ENCODE measurements around the gene SLC38A1. TPM values are rescaled to one million over a fixed set of nuclear protein-coding genes. Genes with fewer than 3 reads are reported as not detected.
A peak's percentile ranks its signal among the peaks of the same experiment; 100 is the strongest.

Gene SLC38A1
- total RNA-seq, 1 experiment from 2014 or later: 195 TPM

DNA sequence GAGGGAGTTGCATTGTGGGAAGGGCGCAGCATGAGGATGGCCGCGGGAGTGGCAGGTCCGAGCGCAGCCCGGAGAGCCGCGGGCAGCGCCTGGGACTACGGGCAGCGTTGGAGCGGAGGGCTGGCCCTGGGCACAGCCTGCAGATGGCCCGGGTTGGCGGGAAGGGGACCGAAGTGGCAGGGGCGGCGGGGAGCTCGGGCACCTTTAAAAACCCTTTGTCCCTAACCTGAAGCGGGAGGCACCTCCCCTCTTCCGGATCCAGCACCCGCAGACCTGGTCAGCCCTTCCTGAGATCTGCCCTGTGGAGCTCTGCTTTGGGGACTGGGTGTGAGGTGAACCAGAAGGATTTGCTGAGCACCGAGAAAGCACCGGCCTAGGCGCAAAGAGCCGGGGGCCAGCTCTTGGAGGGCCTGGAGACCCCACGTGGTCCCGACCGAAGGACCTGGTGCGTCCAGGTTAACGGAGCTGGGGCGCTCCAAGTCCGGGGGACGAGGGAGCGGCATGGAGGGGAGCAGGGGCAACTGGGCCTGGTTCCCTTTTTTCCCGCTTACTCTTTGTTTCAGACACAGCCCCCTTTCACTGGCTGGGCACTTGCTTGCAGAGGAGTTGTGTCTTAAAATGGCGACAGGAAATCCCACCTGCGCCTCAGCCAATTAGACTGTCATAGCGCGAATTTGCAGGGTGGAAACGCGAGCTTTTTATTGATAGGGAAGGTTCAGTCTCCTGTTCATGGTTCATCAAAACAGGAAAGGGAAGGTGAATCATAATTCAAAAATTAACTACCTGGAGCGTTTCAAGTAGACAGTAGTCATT is 792 bp upstream of the SLC38A1 start:
- DNase-seq: no peak
- H3K27ac ChIP-seq: no peak overlapping the region

DNA sequence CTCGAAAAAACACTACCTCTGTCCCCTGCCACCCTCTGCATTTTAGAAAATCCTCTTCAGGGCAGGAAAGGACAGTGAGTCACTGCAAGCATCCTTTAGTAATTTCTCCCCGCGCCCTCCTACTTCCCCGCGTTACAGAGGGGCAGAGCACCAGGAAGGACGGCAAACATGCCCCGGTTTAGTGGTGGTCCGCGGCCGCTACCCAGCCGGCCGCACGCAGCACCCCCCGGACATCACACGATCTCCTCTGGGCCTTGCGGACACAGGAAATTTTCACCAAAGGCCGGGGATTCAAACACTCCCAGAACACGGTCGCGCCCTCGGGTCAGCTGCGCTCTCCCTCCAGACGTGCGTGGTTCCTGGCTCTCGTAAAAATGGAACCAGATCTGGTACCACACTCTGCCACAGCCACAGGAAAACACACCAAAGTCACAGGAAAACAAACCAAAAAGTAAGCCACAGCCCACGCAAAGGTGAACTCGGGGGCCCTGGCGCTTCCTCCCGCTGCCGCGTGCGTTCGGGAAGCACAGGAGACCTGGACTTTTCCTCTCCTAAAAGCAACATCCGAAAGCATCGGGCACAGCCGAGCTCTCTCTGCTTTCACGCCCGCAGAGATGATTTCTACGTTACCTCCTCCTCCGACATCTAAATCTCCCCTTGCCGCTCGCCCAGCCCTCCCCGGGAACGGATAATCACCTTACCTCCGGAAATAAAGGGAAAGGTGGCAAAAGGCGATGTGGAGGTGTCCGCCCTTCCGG is 839 bp downstream of the SLC38A1 start:
- H3K4me1 ChIP-seq: peaks cover 49% of the 10 kb centered on the region
- peak; percentile 59 to 72 for DNase-seq
- peak overlapping the region; percentile 80 for H3K27ac ChIP-seq
- no peaks in the 10 kb centered on the region for H3K27me3 ChIP-seq
- peak overlapping the region; percentile 86 for H3K4me3 ChIP-seq
- H3K9me3 ChIP-seq (replicated peaks): no peaks in the 10 kb centered on the region
- peaks cover 5% of the 10 kb centered on the region; the same call in 1 of the 2 replicates for H3K36me3 ChIP-seq

More for the DNA sequence above, 792 bp upstream of the SLC38A1 start:
- Histone ChIP-seq H3K4me1 (peaks cover 36% of the 10 kb centered on the region), H3K36me3 (no peaks in the 10 kb centered on the region; the same call in 1 of the 2 replicates), H3K27me3 (no peaks in the 10 kb centered on the region), H3K9me3 (replicated peaks) (no peaks in the 10 kb centered on the region), H3K4me3 (peak overlapping the region; percentile 86)

DNA sequence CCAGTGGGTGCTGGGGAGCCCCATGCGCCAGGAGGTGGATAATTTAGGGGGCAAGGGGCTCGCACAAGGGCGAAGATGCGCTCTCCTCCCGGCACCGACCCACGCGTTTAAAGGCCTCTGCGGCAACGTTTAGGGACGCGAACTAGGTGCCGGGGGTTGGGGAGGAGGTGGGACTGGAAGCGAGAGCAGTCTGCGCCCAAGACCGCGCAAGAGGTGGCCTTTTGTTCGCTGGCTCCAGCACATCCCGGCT is 1.3 kb downstream of the SLC38A1 start:
- Histone ChIP-seq H3K4me1 (peaks cover 47% of the 10 kb centered on the region), H3K27ac (peak overlapping the region; percentile 80), H3K9me3 (replicated peaks) (no peaks in the 10 kb centered on the region), H3K4me3 (peak overlapping the region; percentile 86), H3K36me3 (peaks cover 6% of the 10 kb centered on the region; the same call in 1 of the 2 replicates), H3K27me3 (no peaks in the 10 kb centered on the region)
- DNase-seq: no peak

DNA sequence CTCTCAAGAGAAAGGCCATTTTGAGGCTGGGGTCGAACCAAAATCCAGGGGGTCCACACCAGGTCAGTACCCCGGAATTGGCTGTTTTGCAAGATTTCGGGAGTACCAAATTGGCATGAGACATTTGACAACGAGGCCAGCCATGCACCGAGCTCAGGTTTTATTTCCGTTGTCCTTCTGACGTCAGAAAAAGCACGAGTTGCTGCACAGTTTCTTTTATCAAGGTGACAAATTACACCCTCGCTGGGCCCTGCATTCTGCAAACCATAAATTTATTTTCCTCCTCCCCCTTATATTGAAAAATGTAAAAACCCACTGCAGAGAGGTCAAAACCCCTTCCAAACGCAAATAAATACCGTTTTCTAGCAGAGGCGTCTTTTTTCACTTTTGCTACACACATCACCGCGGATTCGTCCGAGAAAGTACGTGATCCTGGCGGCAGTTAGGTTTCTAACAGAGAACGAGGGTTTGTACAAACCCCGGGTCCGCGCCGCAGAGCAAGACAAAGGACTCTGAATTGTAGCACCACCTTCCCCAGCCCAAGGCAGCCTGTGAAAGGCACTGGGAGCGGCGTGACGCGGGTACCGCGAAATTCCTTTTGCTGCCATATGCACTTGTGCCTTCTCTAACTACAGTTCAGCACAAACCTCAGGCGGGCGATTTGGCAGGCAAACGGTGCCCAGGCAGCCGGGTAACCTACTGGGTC is 1.8 kb downstream of the SLC38A1 start:
- Histone ChIP-seq H3K27ac (peak overlapping the region; percentile 80), H3K4me3 (peak overlapping the region; percentile 86), H3K36me3 (peaks cover 8% of the 10 kb centered on the region; the same call in 1 of the 2 replicates), H3K9me3 (replicated peaks) (no peaks in the 10 kb centered on the region), H3K27me3 (no peaks in the 10 kb centered on the region), H3K4me1 (peaks cover 42% of the 10 kb centered on the region)
- peak; percentile 83 to 87 for DNase-seq

DNA sequence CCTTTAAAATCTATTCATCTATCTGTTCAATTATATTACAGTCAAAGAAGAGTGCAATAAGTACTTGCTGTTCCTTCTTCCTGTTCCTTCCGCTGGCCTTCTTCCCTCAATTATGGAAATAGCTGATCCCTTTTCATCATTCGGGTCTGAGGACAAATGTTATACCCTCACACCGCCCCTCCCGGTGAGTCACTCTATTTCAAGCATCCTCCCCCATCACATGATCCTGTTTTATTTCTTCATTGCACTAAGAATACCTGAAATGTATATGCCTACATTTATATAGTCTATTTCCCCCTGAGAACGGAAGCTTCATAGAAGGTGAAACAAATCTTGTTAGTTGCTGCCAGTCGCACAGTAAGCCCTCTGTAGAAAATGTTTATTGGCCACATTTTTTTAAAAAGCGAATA is 2.5 kb downstream of the SLC38A1 start:
- H3K4me1 ChIP-seq: peaks cover 41% of the 10 kb centered on the region
- peak overlapping the region; percentile 80 for H3K27ac ChIP-seq
- H3K36me3 ChIP-seq: peaks cover 8% of the 10 kb centered on the region; the same call in 1 of the 2 replicates
- H3K4me3 ChIP-seq: peak overlapping the region; percentile 86
- no peaks in the 10 kb centered on the region for H3K27me3 ChIP-seq
- DNase-seq: peak; percentile 66 to 75
- no peaks in the 10 kb centered on the region for H3K9me3 ChIP-seq (replicated peaks)

DNA sequence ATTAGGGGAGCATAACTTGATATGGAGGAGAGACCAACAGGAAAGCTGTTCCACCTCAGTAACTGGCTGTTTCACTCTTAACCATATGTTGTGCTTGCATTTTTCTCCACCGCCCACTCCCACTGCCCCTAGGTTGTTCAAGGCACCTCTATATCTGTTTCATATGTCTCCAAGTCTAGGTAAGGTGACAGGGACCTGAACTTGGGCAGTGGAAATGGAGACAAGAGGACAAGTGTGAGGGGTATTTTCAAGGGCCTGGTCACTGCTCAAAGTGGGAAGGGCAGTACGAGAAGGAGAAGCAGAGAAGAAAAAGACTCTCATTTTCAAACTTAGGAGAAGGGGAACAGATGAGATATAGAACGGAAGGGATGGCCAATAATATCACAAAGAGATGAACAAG is 3.1 kb downstream of the SLC38A1 start:
- H3K27ac ChIP-seq: no peak overlapping the region
- no peak for DNase-seq
- peaks cover 8% of the 10 kb centered on the region; the same call in 1 of the 2 replicates for H3K36me3 ChIP-seq
- no peaks in the 10 kb centered on the region for H3K9me3 ChIP-seq (replicated peaks)
- H3K4me3 ChIP-seq: peak overlapping the region; percentile 86
- peaks cover 41% of the 10 kb centered on the region for H3K4me1 ChIP-seq
- no peaks in the 10 kb centered on the region for H3K27me3 ChIP-seq

DNA sequence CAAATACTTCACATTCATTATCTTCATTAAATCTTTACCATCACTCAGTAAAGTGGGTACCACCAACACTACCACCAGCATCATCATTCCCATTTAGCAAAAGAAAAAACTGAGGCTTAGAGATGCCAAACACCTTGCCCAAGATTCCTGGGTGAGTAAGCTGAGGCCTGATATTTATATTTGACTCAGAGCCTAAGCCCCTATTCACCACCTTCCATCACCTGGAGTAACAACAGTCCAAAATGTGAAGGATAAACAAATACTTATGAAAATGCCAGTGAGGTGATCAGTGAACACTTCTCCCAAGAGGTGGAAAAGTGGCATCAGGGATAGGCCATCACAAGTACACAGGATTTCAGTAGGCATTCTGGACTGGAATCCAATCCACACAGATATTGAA is 3.7 kb downstream of the SLC38A1 start:
- no peaks in the 10 kb centered on the region for H3K9me3 ChIP-seq (replicated peaks)
- H3K27me3 ChIP-seq: no peaks in the 10 kb centered on the region
- no peak for DNase-seq
- peaks cover 8% of the 10 kb centered on the region; the same call in 1 of the 2 replicates for H3K36me3 ChIP-seq
- no peak overlapping the region for H3K4me3 ChIP-seq
- H3K4me1 ChIP-seq: peaks cover 48% of the 10 kb centered on the region
- no peak overlapping the region for H3K27ac ChIP-seq

DNA sequence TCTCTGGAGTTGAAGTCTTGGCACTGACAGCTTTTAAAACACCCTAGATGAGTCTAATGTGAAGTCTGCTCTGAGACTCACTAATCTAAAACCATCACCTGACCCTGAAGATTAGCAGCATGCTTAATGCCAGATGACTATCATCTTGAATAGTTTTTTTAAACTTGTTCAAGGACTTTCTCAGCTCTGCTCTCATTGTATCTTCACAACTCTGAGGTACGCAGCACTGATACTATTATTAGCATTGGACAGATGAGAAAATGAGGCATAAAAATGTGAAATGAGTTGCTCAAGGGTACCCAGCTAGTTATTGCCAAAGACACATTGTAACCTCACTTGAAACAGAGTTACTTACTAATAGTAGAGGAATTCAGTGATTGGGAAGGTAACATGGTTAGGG is 4.8 kb downstream of the SLC38A1 start:
- Histone ChIP-seq H3K27me3 (no peaks in the 10 kb centered on the region), H3K4me3 (no peak overlapping the region), H3K4me1 (peaks cover 53% of the 10 kb centered on the region), H3K36me3 (peaks cover 12% of the 10 kb centered on the region), H3K9me3 (replicated peaks) (no peaks in the 10 kb centered on the region), H3K27ac (no peak overlapping the region)
- no peak for DNase-seq

DNA sequence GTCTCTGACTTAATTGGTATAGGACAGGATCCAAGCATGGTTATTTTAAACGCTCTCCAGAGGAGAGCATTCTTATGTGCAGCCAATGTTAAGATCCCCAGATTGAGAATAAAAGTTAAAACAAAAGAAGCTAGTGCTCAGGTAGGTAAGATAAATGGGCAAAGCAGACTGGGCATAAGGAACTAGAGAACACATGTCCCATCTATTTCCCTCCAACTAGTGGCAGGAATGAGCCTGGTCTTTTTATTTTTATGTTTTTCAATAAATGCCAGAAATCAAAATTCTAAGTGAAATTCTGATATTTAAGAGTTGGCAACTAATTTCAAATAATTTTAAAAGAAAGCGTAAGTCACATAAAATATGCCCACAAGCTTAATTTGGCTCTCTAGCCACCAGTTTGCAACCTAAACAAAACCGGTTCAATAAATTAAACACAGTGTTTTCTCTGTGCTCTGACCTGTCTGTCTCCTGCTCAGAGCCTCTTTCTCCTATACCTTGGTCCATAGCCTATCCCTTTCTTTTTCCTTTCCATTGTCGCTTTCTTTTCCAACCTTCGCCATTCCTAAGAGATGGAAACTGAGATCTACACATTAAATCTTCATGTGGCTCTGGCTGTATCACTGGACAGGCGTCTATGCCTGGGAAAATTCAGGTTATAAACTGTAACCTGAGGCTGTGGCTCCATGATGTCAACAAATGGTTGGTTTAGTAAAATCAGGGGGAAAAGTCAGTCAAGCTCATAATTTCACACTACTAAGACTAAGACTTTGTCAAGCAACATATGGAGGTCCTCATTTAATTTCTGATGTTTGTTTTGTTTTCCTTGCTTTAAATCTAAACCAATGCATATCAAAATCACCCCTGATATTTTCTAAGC is 5.5 kb downstream of the SLC38A1 start:
- peak in 1 of 2 experiments; percentile 28 for DNase-seq
- H3K27ac ChIP-seq: no peak overlapping the region

DNA sequence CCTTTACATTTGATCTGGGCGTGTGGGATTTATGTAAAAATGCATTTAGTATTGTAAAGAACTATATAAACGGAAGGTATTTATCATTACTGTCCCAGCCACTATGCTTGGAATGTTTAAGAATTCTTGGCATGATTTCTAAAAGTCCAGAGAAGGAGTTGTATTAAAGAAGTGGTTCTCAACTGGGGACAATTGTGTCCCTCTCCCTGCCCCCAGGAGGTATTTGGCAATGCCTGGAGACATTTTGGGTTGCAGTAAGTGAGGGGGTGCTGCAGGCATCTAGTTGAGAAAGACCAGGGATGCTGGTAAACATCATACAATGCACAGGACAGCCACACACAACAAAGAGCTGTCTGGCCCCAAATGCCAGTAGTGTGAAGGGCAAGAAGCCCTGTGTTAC is 7.2 kb downstream of the SLC38A1 start:
- Histone ChIP-seq H3K9me3 (replicated peaks) (no peaks in the 10 kb centered on the region), H3K36me3 (peaks cover 24% of the 10 kb centered on the region), H3K27me3 (no peaks in the 10 kb centered on the region), H3K4me3 (no peak overlapping the region), H3K27ac (no peak overlapping the region), H3K4me1 (peaks cover 53% of the 10 kb centered on the region)
- DNase-seq: no peak

More for the DNA sequence above, 5.5 kb downstream of the SLC38A1 start:
- H3K9me3 ChIP-seq (replicated peaks): no peaks in the 10 kb centered on the region
- H3K4me1 ChIP-seq: peaks cover 53% of the 10 kb centered on the region
- H3K27me3 ChIP-seq: no peaks in the 10 kb centered on the region
- no peak overlapping the region for H3K4me3 ChIP-seq
- peaks cover 12% of the 10 kb centered on the region for H3K36me3 ChIP-seq

DNA sequence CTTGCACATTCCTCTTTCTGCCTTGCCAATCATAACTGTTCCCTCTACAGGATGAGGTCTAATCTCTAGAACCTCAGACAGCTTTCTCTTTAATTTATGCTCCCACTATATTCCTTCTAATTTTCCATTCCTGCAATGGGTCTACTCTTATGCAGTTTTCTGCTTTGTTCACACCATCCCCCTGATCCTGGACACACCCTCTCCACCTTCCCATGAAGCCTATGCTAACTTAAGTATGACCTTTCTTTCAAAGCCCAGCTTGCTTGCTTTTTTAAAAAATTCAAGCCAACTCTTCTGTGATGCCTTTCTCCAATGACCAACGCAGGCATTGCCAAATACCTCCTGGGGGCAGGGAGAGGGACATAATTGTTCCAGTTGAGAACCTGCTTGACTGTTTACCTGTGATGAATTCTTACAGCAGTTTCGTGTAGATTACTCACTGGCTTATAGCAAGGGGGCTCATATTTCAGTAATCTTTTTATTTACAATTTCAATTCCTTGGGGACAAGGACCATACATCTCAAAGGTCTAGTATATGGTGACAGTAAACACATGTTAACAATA is 7.8 kb downstream of the SLC38A1 start:
- no peak overlapping the region for H3K4me3 ChIP-seq

DNA sequence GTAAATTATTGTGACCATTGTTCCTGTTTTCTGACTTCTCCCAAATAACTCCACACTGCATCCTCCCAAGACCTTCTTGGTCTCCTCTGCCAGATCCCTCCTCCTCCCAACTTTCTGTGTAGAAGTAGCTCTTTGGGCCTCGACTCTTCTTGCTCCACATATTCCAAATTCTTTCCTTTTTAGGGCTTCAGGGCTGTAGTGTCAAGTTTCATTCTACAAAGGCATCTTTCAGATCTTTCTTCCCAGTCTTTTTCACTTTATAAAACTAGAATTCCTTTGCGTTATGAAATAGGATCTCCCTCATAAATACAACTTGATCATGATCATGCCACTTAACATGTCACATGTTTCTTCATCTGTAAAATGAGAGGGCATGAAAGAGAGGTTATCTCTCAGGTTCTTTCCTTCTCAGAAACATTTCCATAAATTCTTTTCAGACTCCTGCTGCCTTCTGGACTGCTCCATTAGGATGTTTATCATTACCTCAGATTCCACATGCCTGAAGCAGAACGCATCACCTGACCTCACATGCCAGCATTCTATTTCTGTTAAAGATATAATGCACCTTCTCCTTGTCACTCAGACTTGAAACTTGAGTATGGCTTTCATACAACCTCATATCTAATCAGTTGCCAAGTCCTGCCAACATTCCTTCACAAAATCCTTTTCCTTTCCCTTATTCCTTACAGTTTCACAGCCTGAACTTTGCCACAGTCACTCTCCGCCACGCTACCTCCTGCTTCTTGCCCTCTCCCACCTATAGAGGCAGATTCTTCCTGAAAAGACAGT is 8.5 kb downstream of the SLC38A1 start:
- Histone ChIP-seq H3K27me3 (no peaks in the 10 kb centered on the region), H3K27ac (peak overlapping the region; percentile 2; the same call in 1 of the 2 replicates), H3K36me3 (peaks cover 30% of the 10 kb centered on the region), H3K9me3 (replicated peaks) (no peaks in the 10 kb centered on the region), H3K4me3 (no peak overlapping the region), H3K4me1 (peaks cover 44% of the 10 kb centered on the region)
- DNase-seq: peak; percentile 27 to 45

More for the DNA sequence above, 7.8 kb downstream of the SLC38A1 start:
- H3K27me3 ChIP-seq: no peaks in the 10 kb centered on the region
- H3K36me3 ChIP-seq: peaks cover 24% of the 10 kb centered on the region
- no peak for DNase-seq
- H3K9me3 ChIP-seq (replicated peaks): no peaks in the 10 kb centered on the region
- peak overlapping the region; percentile 2; the same call in 1 of the 2 replicates for H3K27ac ChIP-seq
- H3K4me1 ChIP-seq: peaks cover 51% of the 10 kb centered on the region

DNA sequence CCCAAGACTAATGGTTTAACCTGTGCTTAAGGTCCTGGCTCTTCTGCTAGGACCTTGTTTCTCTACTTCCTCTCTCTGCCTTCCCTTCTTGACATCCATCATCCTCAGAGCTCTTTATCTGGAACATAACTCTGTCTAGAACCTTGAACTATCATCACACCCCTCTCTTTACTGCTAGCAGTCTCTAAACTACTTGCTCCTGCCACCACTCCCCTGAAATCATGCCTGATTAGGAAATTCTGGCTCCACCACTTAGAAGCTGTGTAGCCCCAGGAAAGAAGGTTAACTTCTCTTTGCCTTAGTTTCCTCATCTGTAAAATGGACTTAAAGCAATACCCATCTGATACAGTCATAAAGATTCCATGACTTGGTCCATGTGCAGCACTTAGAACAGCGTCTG is 9.1 kb downstream of the SLC38A1 start:
- no peak for DNase-seq
- peaks cover 38% of the 10 kb centered on the region for H3K4me1 ChIP-seq
- peaks cover 34% of the 10 kb centered on the region for H3K36me3 ChIP-seq
- H3K27me3 ChIP-seq: no peaks in the 10 kb centered on the region
- H3K9me3 ChIP-seq (replicated peaks): no peaks in the 10 kb centered on the region
- no peak overlapping the region for H3K4me3 ChIP-seq
- H3K27ac ChIP-seq: no peak overlapping the region

Measured in SJCRH30 (cell line).